ENCODE measurements around the gene ICAM4.

GRCh38 chr19:10271543-10272086, 15.1 kb upstream of the ICAM4 start:
- TF ChIP-seq CTCF (IDR thresholded peaks at IDR 0.05), result no peak
- no peak for TF ChIP-seq EZH2 (IDR thresholded peaks at IDR 0.05)
- TF ChIP-seq EZH2phosphoT487 (IDR thresholded peaks at IDR 0.05), result no peak

Measured in neural progenitor cell (in vitro differentiated cells).